ENCODE results near the gene ROBO1.
"Not testable (repeated sequence)": the region's sequence is repeated elsewhere in the genome, so short reads cannot be mapped to it uniquely, and the experiment has no call there.

Gene ROBO1

DNA sequence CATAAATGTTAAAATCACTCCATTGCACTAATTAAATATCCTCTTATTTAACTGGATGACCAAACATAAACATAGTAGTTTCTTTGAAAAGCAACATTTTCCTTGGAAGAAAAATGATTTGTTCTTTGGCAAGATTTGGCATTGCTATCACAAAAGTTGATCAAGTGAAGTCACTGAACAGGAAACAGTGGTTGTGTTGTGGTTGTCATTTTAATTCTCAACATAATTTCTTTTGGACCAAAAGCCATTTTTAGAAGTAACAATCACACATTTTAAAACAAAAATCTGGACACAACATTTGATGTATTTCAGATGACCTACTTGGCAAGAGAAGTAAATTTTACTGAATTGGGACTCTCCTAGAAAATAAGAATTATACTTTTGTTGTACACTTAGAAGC lies 872.3 kb downstream of the ROBO1 start:
- no peak for DNase-seq

DNA sequence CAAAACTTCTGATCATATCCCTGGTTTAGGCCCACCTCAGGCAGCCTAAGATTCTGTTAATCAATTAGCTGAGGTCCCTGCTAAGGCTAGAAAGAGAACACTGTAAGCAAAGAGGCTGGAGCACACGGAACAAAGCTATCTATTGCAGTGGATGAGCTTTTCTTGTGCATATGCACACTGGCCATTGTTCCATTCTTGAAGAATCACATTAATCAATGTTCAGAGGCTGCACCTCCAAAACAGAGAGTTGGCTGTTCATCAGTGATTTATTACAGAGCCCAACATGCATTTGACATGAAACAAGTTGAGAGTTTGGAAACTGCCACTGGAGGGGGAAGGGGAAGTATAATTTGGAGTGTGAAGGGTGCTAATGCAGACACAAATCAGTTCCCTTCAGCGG lies 873.0 kb downstream of the ROBO1 start:
- DNase-seq = no peak

DNA sequence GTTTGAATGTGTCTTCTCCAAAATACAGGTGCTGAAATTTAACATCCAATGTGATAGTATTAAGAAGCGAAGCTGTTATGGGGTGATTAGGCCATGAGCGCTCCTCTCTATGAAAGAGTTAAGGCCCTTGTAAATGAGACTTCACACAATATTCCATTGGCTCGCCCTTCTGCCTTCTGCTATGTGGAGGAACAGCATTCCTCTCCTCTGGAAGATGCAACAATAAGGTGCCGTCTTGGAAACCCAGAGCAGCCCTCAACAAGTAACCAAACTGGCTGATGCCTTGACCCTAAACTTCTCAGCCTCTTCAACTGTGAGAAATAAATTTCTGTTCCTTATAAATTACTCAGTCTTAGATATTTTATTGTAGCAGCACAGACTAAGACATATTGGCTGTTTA lies 874.6 kb downstream of the ROBO1 start:
- no peak for DNase-seq

DNA sequence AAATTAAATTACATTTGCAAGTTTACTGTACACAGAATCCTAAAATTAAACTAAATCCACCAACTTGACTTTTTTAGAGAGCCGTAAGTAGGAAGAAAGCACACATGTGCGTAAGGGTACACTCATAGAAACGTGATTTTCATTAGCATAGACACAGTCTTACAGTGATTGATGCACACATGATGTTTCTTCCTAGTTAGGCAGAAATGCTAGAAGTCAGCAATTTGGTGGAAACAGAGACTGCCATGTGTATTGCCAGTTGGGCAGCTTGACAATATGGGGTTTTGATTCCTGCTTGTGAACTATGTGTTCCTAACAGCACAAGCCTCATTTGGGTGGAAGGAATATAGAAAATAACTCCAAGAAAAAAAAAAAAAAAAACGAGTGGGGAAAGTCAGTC lies 878.5 kb downstream of the ROBO1 start:
- DNase-seq = no peak

DNA sequence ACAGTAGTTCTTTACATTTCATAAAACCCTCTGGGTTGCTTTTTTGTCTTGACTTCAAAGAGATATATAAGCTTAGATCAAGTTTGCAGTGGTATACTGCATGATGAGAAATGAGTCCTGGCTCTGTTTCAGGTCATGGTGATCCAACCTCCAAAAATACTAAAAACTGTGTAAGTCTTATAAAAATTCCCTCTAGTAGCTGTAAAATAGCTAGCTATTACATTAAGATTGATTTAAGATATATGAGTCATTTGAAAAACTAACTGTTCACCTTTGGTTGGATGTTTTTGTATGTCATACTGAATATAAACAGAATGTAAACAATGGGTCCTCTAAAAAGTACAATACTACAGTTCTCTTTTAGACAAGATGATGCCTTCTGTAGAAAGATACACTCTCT lies 879.2 kb downstream of the ROBO1 start:
- DNase-seq = no peak

DNA sequence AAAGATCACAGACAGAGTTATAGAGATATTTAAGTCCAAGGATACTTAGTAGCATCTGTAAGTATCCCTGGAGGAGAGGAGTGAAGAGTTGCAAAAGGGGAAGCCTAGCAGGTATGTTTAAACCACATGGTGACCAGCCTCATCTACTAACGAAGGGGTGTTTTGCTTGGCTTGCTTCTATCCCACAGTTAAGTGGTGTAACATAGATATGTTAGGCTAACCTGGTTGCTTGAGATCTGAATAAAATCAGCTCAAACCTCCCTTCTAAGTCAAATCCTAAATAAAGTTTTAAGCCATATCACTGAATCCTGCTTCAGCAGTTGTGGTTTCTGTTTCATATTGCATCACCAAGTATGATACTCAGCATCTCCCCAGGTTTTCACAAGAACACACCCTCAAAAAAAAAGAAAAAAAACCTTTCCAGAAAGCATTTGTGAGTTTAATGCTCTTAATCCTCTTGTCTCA lies 880.2 kb downstream of the ROBO1 start:
- DNase-seq = no peak

DNA sequence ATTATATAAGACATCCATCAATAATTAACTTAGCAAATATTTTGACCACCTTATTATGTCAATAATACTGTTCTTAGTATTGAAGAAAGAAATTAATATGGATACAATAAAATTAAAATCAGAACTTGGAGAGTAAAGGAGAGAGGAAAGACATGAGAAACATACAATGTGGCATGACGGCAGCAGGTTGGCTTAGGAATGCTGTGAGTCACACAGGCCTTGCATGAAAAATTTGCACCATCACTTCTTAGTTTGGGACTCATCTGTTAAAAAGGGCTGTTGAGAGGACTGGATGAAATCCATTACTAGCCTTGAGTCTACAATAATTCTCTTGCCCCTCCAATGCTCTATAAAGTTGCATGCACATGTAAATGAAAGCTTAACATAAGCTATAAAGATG lies 880.8 kb downstream of the ROBO1 start:
- DNase-seq = no peak

DNA sequence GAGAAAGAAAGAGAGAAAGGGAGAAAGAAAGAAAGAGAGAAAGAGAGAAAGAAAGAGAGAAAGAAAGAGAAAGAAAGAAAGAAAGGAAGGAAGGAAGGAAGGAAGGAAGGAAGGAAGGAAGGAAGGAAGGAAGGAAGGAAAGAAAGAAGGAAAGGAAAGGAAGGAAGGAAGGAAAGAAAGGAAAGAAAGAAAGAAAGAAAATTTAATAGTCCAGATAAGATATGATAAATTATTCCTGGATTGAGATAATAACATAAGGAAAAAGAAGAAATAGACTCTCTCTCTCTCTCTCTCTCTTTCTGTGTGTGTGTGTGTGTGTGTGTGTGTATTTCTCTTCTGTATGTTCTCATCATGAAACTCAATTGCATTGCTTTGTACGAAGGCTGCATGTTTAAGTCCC lies 883.2 kb downstream of the ROBO1 start:
- not testable (repeated sequence) for DNase-seq

DNA sequence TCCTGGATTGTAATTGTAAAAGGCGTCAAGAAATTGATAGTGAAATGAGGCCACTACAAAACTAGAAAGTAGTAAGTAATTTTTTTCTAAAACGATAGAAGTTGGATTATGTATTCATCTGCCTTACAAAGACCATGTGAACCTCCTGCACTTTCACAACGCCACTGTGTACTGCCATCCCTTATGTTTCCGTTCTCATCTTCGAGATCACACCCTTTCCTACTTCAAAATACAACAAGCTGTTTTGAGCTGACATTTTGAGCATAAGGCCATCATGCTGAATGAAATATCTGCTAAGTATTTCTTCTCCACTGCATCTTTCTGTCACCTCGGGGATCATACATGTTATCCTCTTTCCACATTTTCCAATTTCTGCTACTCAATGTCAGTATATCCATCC lies 885.5 kb downstream of the ROBO1 start:
- no peak for DNase-seq

DNA sequence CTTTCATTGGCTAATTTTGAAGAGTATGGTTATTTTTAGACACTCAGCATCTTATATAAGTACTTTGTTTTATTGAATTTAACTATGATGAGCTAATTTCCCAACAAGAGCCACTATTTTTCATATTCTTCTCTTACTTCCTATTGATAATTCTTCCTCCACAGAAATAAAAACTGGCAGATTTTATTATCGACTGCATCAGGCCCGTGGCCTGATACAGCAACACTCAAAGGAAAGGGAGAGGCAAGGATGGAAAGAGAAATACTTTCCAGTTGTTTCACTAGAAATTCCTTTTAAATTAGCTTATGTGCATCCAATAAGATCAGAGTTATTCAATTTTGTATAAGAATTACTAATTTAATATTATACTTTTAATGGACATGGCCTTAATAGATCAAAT lies 886.3 kb downstream of the ROBO1 start:
- DNase-seq = no peak

DNA sequence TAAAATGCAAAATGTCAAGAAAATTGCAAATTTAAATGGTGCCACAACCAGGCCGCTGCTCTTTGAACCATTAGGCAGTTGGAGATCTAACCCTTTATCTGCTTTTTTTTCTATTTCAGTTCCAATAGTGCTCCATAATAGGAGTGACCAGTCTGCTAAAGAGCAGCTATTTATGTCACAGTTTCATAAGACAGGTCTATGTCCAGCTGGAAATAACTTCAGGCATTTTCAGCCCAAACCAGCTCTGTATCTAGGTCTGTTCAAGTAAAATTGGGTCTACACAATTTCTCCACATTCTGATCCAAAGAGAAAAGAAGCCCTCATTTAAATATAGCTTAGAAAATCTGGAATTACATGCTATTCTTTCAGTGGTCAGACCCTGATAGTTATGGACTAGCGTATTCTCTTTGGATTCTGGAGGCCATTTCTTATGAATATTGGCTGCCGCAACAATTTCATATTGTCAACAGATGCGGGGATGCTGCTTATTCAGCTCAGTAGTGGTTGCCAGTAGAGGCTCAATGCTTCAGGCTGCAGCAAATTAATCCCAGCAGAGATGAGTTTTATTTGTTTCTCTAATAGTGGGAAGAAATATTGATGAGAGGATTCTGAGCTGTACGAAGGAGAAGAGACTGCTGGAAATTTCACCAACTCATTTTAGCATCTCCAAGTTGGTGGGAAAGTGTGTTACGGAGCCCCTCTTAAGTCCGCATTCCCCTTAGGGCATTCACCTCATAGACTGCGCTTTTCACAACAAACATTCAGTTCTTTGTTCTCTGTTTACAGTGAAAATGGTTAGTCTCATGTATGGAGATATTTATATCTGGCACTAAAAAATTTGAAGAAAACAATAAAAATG lies 887.0 kb downstream of the ROBO1 start:
- DNase-seq = no peak

DNA sequence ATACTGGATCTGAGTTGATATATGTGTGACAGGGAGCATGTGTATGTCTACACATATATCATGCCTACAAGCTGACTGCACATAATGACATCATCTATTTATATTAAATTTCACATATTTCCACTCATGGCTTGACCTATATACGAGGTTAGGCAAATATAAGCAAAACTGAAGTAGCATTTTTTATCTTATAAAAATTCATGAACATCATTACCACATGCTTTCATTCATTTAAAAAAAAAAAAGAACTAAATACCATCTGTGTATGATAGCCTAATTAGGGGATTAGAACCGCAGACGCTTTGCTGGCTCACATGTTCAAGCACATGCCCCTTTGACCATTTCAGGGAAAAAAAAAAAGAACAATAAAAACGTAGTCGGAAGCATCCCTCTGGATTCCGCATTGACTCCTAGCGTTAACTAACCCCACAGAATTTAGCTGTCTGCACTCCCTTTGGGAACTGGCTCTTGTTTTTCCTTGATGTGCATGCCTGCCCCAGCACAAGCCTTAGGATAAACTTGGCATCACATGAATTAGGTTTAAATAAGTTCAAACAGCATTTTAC lies 888.4 kb downstream of the ROBO1 start:
- DNase-seq = no peak

DNA sequence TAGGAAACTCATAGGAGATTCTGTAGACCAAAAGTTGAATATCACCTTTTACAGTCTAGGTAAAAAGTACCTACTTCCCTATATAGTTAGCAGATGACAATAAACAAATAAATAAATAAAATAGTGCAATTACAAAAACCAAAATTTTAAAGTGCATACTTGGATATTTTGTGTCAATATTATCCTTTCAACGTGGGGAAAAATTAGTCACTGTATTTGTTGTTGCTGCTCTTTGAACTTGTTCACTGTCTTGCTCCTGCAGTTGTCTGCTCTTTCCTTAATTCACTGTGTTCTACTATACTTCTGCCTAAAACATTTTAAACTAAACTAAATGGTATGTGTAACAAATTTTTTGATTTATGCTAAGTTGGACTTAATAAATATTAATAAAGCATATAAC lies 889.0 kb downstream of the ROBO1 start:
- DNase-seq = no peak

DNA sequence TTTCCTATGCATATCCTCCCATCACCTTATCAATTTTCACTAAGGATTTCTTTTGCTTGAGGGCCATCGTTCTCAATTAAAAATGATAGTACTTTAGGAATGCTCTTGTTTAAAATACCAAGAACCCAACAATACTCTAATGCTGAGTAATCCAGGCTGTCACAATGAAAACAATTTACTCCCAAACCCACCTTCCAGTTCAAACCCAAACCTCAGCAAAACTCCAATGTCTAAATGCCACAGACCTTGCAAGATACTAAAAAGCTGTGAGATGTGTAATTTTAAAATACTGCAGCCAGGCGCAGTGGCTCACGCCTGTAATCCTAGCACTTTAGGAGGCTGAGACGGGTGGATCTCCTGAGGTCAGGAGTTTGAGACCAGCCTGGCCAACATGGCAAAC lies 889.8 kb downstream of the ROBO1 start:
- DNase-seq = no peak

DNA sequence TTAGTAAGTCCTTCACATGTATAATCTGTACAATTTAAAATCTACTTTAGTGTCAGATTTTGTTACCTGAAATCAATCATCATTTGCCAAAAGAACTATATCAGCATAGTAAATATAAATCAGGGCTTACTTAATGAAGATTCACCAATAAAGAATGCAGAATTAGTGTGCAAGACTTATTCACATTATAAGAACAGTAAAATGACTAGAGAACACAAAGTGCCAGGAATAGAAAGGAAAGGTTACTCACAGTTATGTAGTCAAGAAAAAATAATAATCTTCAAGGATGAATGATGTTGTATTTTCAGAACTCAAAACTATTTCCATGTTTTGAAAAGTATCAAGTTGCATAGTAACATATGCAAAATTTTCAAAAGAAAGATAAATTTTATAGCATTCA lies 891.9 kb downstream of the ROBO1 start:
- DNase-seq = no peak

DNA sequence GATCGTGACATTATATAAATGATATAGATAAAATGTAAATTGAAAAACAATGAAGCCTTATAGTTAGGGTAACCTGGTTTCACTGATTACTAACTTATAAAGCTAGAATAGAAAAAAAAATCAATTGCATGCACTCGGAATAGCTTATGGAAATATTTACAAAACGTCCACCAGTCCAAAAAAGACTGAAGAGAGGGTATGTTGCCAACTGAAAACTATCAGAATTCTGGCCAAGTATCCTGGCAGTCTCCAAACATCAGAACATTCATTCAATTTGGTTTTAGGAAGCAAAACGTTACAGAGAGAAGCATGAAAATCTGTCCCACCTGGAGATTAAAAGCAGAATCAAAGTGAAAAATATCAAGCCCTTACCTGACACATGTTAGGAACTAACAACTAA lies 892.4 kb downstream of the ROBO1 start:
- peak in 1 of 2 experiments; percentile 42 for DNase-seq

DNA sequence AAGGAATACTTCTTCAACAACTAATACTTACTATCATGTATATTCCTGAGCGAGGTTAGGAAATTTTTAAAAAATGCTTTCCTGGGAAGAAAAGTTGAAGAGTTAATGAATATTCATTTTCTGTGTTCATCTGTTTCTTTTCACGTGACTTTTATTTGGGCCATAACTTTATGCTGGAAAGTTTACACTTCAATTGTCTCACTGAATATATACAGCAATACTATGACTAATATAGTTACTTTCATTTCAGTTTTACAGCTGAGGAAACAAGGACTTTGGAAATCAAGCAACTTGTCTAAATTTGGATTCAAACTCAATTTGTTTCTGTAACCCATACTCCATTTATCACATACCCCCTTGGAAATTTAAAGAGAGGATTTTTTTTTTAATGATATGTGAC lies 894.2 kb downstream of the ROBO1 start:
- no peak for DNase-seq

DNA sequence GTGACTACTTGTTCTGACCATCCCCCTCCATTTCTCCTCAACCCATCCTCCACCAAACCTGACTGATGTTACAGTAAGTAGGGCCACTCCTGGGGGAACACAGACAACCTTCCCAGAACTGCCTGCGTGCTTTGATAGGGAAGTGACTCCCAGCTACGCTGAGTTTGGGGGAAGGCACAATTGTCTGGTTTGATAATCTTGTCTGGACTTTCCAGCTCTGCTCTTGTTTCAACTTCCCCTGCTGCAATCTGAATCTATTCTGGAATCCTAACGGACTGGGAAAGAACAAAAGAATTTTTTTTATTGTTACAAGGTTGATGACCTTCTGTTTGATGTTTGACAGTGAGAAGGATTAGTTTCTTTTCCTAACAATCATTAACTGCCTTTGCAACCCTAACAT lies 895.6 kb downstream of the ROBO1 start:
- DNase-seq = no peak

DNA sequence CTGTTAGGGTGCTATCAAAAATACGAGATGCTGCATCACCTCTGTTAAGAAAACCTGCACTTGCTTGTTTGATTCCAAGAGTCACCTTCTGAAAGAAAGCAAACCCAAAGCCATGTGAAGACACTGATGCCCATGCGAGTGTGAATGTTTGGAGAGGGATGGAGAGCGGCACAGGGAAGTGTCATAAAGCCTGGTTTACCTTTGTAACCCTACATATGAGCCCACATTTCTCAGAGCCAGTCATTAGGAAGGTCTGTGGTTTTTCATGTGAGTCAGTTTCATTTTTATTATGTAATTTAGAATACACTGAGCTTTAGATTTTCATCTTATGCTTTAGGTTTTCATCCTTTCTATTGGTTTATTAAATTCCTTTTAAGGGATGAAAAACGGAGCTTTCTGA lies 896.8 kb downstream of the ROBO1 start:
- no peak for DNase-seq

DNA sequence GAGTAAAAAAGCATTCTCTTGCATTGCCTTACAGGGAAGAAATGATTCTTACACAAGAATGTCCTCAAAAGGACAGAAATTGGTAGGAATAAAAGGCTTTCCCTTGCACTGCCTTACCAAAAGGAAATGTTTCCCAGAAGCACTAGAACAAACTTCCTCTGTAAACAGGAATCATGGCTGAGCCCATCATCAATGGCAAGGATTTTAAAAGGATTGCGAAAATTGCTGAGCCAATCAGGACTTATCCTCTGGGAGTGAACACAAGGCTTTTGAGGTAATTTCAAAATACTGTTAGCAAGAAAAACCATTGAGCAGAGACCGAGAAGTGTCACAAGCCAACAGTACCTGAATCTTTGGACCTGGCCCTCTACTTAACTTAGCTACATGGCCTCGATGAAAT lies 897.3 kb downstream of the ROBO1 start:
- no peak for DNase-seq

DNA sequence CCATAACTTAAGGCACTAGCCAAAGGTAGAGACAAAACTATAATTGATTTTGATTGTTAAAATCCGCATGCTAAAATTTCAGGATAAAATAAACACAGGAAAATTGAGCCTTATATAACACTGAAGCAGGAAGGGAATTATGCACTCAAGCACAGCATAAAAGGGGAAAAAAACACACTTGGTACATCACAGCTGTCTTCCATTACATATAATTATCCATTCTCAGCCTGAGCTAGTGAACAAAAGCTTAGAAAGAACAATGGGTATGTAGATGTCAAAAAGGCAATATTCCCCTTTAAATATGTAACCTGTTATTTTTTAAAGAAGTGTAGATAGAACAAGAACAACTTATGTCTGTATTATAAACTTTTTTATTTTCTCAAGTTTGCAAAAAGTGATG lies 899.2 kb downstream of the ROBO1 start:
- DNase-seq = no peak

DNA sequence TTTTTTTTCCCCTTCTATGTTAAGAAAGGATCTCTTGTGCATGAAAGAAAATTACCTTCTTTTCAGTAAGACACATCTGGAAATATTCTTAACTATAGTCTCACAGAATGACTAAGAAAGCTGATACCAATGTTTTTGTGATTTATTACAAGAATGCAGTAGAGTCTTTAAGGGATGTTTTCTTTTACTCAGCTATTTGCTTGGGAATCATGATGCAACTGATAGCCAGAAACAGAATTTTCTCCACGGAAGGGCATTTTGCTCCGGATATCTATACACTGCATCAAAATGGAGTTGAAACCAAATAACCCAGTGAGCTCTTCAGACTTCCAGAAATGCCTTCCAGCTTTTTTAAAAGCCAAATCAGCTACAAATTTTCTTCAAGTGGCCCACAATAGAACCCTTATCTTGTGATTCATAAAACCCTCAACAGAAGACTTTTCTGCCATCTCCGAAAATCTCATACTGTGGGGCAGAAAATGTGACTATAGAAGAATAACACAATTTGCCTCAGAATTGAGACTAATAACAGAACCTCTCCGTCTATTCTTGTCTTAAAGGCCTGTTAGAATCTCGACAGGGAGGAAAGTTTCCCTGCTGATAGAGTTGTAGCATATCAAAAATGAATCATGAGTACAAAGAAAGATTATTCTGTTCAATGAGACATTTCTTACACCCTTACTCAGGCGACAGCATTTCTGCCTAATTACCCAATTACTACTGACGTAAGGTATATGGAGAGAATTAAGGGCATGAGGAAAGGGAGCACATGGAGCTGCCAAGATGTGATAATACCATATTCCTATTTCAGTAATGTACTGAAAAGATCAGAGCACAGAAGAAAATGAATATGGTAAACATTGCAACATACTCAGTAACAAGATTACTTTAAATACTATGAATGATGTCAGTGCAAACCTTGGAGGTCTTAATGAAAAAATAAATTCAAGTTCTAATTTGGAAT lies 900.1 kb downstream of the ROBO1 start:
- DNase-seq = no peak

Measured in NCI-H446 (cell line).